HG03565 (cell line): ENCODE measurements around the gene APMAP.

Experiments
- ATAC-seq: cut with Tn5 transposase; IDR thresholded peaks from one replicate; pipeline ENCODE4 v1.9.1; 2021; ENCODE audit warnings: mild to moderate bottlenecking, moderate library complexity; ENCODE audit not compliant: unreplicated experiment

APMAP gene

GRCh38 chr20:24914388-24915241 is 77.9 kb downstream of the APMAP start:
- no peak for ATAC-seq

DNA sequence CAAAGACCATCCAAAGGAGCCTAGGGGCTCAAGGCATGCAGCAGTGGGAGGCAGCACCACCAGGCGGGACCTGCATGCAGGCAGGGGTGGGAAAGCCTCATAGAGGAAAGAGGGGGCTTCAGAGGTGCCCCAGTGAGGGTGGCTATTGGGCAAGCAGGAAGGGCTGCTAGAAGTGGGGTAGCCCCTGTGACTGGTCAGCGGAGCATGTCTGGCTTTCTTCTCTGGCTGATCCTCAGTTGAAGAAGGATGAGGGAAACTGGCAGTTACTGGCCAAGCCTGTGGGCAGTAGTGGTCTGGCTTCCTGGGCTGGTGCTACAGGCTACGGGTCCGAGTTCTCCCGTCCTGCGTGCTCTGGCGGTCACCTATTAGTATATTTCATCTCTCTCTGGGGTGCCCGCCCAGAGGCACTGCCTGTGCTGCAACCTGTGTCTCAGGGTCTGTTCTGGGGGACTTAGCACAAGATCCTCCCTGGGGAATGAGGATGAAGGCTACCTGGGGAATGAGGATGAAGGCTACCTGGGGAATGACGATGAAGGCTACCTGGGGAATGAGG is 79.4 kb downstream of the APMAP start:
- ATAC-seq, result no peak
